ENCODE results near the gene DNM2.

GRCh38 chr19:10768369-10768768 is 50.5 kb downstream of the DNM2 start:
- TF ChIP-seq CTCF (IDR thresholded peaks at IDR 0.05; ENCODE audit: insufficient read depth, low read depth, low read length) = no peak
- no peak for TF ChIP-seq EZH2 (IDR thresholded peaks at IDR 0.05; ENCODE audit: insufficient read depth, low read length)

Measured in astrocyte (in vitro differentiated cells and primary cell).